Subcutaneous abdominal adipose tissue (tissue), 5 donors: Measurements from ENCODE around the gene IL12RB2.

Source experiments
- H3K27ac ChIP-seq: one replicate; pipeline ENCODE4 v1.7.0; 2013; ENCODE audit warnings: low read depth, mild to moderate bottlenecking, inconsistent platforms, low read length, moderate library complexity
- H3K27me3 ChIP-seq, 5 donors: one replicate each; pipeline ENCODE4 v1.7.0; 2013; ENCODE audit warnings: low read length in 5 of 5, inconsistent platforms in 1 of 5; ENCODE audit not compliant: control insufficient read depth in 5 of 5, insufficient read depth in 4 of 5
- H3K36me3 ChIP-seq, 5 donors: one replicate each; pipeline ENCODE4 v1.7.0; 2013; ENCODE audit warnings: low read length in 5 of 5; ENCODE audit not compliant: control insufficient read depth in 5 of 5, insufficient read depth in 5 of 5
- H3K4me1 ChIP-seq, 5 donors: one replicate each; pipeline ENCODE4 v1.7.0; 2013; ENCODE audit warnings: low read length in 5 of 5, mild to moderate bottlenecking in 3 of 5, moderate library complexity in 1 of 5; ENCODE audit not compliant: control insufficient read depth in 5 of 5, insufficient read depth in 5 of 5
- H3K4me3 ChIP-seq, 5 donors: one replicate each; pipeline ENCODE4 v1.7.0; 2013; ENCODE audit warnings: low read length in 5 of 5, low read depth in 1 of 5
- H3K9ac ChIP-seq, 5 donors: one replicate each; pipeline ENCODE4 v1.7.0; 2013; ENCODE audit warnings: low read length in 5 of 5, mild to moderate bottlenecking in 4 of 5, moderate library complexity in 3 of 5
- H3K9me3 ChIP-seq, 5 donors: one replicate each; pipeline ENCODE4 v1.7.0; 2013; ENCODE audit warnings: low read length in 5 of 5; ENCODE audit not compliant: control insufficient read depth in 5 of 5
- donor health status: healthy.
- donor health status: healthy.
- donor health status: healthy.
- donor health status: healthy.
- donor health status: healthy.

The IL12RB2 gene

GRCh38 chr1:67427465-67427864, 119.8 kb downstream of the IL12RB2 start:
- Histone ChIP-seq H3K9me3 (no peaks in the 10 kb centered on the region), H3K36me3 (peaks cover 18 to 36% (median 33%) of the 10 kb centered on the region in 5 donors), H3K27ac (no peak overlapping the region), H3K27me3 (no peaks in the 10 kb centered on the region), H3K4me3 (peak overlapping the region; percentile 81 to 98 (median 91)), H3K4me1 (peaks cover 5 to 48% (median 39%) of the 10 kb centered on the region in 5 donors), H3K9ac (peak overlapping the region in 4 of 5 donors; percentile 39 to 97 (median 76))

GRCh38 chr1:67427947-67428346, 120.3 kb downstream of the IL12RB2 start:
- no peaks in the 10 kb centered on the region for H3K9me3 ChIP-seq
- H3K9ac ChIP-seq: peak overlapping the region; percentile 59 to 97 (median 92)
- H3K36me3 ChIP-seq: peaks cover 18 to 31% (median 28%) of the 10 kb centered on the region in 5 donors
- H3K27ac ChIP-seq: peak overlapping the region; percentile 95
- H3K4me3 ChIP-seq: peak overlapping the region; percentile 81 to 98 (median 91)
- H3K4me1 ChIP-seq: peaks cover 5 to 48% (median 39%) of the 10 kb centered on the region in 5 donors
- no peaks in the 10 kb centered on the region for H3K27me3 ChIP-seq

DNA sequence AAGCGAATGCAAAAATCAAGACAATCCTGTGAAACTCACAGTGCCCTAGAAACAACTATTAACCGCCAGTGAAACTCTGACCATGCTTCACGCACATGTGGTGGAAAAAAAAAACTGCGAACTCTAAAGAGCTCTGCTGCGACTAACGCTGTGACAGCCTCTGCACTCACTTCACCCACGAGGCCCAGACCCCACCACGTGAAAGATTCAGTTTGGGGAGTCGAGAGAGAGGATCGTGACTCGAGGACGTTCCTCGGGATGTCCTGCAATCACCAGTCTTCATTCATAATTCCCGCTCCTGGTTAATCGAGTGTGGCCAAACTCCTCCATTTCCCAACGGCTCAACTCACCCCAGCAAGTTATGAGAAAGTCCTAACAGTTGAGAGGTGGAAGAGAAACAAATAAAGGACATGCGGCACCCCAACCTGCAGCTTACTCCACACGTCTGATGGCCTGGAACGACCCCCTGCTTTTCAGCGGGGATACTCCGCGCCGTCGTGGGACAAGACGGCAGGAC, 121.4 kb downstream of the IL12RB2 start:
- H3K4me3 ChIP-seq: peak overlapping the region; percentile 81 to 98 (median 91)
- H3K36me3 ChIP-seq: peaks cover 15 to 20% (median 17%) of the 10 kb centered on the region in 5 donors
- H3K4me1 ChIP-seq: peaks cover 5 to 48% (median 39%) of the 10 kb centered on the region in 5 donors
- no peaks in the 10 kb centered on the region for H3K27me3 ChIP-seq
- peak overlapping the region; percentile 81 to 98 (median 92) for H3K9ac ChIP-seq
- peak overlapping the region; percentile 95 for H3K27ac ChIP-seq
- no peaks in the 10 kb centered on the region for H3K9me3 ChIP-seq

DNA sequence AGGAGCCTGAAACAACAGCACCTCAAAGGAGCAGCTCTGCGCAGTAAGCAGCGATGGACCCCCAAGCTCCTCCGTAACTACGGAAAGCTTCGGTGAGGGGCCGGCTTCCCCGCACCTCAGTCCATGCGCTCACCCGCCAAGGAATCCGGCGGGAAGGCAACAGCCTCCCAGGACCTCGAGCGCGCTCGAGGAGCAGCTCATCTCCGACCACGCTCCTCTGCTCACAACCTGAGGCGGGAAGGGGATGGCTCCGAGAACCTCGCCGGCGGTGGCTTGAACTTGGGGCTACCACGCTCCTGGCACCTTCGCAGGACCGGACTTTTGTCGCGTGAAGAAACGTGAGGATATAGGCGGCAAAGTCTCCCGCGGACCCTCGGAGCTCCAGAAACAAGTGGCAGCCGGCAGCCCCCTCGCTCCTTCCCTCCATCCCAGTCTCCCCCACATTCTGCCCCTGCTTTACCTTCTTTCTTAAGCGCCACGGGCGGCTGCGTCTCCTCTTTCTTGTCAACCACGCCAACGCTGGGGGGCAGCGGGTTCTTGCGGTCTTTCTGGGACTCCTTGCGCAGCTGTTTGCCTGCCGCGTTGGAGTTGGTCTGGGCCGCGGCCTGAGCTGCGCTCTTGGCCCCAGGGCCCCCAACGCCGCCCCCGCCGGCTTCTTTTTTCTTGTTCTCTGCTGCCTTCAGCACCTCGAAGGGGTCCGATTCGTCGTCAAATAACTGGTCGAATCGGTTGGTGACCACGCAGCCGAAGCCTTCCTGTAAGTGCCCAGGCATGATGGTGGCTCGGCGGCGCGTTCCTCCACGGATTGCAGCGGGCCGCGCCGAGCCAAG, 122.1 kb downstream of the IL12RB2 start:
- Histone ChIP-seq H3K4me3 (peak overlapping the region; percentile 81 to 98 (median 91)), H3K27ac (peak overlapping the region; percentile 95), H3K36me3 (peaks cover 8 to 13% (median 11%) of the 10 kb centered on the region in 5 donors), H3K9ac (peak overlapping the region; percentile 81 to 98 (median 92)), H3K9me3 (no peaks in the 10 kb centered on the region), H3K27me3 (no peaks in the 10 kb centered on the region), H3K4me1 (peaks cover 5 to 48% (median 39%) of the 10 kb centered on the region in 5 donors)

DNA sequence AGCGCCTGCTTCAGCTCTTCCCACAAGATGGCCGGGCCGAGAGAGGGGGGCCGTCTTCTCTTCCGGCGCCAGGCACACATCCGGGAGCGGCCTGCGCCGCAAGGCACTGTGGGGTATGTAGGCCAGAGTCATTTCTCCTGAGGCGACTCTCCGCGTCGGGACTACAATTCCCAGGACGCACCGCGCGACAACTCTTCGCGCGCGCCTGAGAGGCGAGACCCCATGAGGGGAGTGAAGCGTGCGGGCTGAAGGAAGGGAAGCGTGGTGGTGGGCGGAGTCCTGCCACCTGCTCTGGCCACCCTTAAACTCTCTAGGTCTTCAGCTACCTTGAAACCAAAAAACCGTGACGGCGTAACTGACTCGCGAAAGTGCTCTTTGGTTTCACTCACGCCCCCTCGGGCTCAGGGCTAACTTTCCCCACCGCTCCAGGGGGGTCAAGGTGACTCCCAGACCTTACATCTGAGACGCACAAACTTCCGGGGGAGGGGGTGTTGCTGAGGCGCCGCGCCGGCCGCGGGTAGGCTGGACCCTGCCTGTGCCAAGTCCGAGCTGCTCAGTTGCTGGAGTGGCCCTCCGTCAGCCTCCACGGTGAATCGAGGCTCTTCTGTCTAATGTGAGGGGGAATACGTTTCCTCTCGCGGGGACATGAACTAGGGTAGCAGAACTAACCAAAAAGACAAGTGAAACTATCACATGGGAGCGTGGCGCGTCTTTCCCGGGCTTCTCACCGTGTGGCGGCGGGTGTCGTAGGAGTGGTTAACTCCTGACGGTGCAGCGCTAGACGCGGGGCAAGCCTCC, 122.9 kb downstream of the IL12RB2 start, which contains the start of gene SERBP1:
TSS of gene SERBP1 (minus strand) at position 45 of the 798 bp plus-strand sequence. CDS start 102 bp downstream, outside the sequence.
- peak within 1 kb of the TSS; percentile 92 to 98 (median 95) for H3K9ac ChIP-seq
- H3K27ac ChIP-seq: peak within 1 kb of the TSS; percentile 95
- H3K27me3 ChIP-seq: no peaks in the 10 kb centered on the region
- peaks cover 5 to 48% (median 39%) of the 10 kb centered on the region in 5 donors for H3K4me1 ChIP-seq
- H3K36me3 ChIP-seq: peaks cover 2 to 6% (median 5%) of the 10 kb centered on the region in 5 donors
- peak within 1 kb of the TSS; percentile 81 to 98 (median 91) for H3K4me3 ChIP-seq
- H3K9me3 ChIP-seq: no peaks in the 10 kb centered on the region

- Histone ChIP-seq H3K27me3 (no peaks in the 10 kb centered on the region), H3K9me3 (no peaks in the 10 kb centered on the region), H3K9ac (peak overlapping the region; percentile 72 to 97 (median 95)), H3K4me3 (peak overlapping the region; percentile 81 to 96 (median 91)), H3K4me1 (peaks cover 5 to 44% (median 38%) of the 10 kb centered on the region in 5 donors), H3K27ac (peak overlapping the region; percentile 95), H3K36me3 (no peaks in the 10 kb centered on the region)
Observed at GRCh38 chr1:67431156-67431765, 123.6 kb downstream of the IL12RB2 start.

DNA sequence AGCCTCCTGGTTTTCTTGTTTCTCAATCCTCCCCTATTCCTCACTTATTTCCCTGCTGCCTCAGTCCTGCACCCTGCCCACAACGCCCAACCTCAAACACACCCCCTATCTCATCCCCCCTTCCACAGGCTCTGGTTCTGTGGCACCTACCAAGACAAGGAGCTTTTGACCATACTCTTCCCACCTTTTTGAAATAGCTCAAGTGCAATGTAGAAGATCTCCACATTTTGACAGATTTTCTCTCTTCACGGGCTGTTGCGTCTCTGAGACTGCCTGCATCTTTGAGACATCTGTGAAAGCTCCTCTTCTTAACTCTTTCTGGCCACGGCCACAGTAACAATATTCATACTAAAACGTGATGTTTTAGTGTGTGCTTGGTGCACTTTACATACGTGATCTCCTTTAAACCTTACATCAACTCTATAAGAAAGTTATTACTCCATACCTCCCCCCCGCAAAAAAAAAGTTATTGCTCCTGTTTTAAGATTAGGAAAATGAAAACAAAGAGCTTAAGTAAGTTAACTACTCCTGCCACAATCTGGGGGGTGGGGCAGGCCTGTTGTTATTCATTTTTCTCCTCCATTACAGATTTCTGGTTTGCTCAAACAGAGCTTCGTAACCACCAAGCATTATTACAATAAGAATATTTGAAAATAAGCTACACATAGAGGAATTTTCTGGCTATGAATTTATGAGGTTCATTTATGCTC, 124.4 kb downstream of the IL12RB2 start:
- Histone ChIP-seq H3K4me3 (peak overlapping the region; percentile 19 to 96 (median 91)), H3K36me3 (no peaks in the 10 kb centered on the region), H3K9ac (peak overlapping the region in 2 of 5 donors; percentile 51 to 97), H3K27ac (peak overlapping the region; percentile 95), H3K9me3 (no peaks in the 10 kb centered on the region), H3K27me3 (no peaks in the 10 kb centered on the region), H3K4me1 (peaks cover 5 to 39% (median 30%) of the 10 kb centered on the region in 5 donors)

DNA sequence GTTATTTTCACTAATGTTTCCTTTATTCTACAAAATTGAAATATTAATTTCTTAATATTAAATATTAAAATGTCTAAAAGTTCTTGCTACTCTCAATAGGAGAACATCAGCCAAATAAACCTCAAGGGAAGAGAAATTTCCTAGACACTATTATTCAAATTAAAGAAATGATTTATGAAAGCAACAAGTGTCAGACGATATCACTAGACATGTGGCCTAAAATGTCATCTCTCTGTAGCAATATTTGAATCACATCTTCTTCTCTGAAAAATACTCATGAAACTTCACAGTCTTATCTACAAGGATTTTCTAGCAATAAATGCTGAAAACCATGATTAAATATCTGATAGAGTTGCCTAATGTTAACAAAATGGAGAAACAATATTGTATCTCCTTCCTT, 125.1 kb downstream of the IL12RB2 start:
- H3K27me3 ChIP-seq: no peaks in the 10 kb centered on the region
- no peaks in the 10 kb centered on the region for H3K36me3 ChIP-seq
- H3K4me1 ChIP-seq: peaks cover 5 to 32% (median 23%) of the 10 kb centered on the region in 5 donors
- no peak overlapping the region for H3K4me3 ChIP-seq
- no peaks in the 10 kb centered on the region for H3K9me3 ChIP-seq
- H3K9ac ChIP-seq: no peak overlapping the region
- H3K27ac ChIP-seq: no peak overlapping the region

DNA sequence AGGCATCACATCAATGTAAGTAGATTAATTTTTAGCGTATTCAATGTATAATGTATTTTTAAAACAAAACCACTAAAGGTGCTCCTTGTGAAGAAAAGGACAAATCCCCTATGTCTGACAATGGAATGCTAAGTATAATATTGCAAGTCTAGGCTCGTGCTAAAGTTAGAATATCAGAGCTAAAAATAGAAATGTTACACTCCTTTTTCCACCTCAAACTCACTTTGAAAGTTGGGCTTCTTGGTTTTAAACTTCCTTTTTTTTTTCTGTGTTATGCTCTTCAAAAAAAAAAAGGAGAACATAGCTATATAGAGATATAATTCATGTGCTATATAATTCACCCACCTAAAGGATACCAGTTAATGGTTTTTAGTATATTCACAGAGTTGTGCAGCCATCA, 126.2 kb downstream of the IL12RB2 start:
- Histone ChIP-seq H3K9ac (no peak overlapping the region), H3K27ac (no peak overlapping the region), H3K36me3 (no peaks in the 10 kb centered on the region), H3K9me3 (no peaks in the 10 kb centered on the region), H3K4me3 (no peak overlapping the region), H3K4me1 (peaks cover 5 to 21% (median 13%) of the 10 kb centered on the region in 5 donors), H3K27me3 (no peaks in the 10 kb centered on the region)
